ENCODE data around the gene SAMD11.

GRCh38 chr1:935751-936231, 12.1 kb downstream of the SAMD11 start:
- TF ChIP-seq CTCF (conservative IDR thresholded peaks at IDR 0.05) (no peak), ZFX (IDR thresholded peaks at IDR 0.05) (no peak)

Measured in C4-2B (cell line).